GM12891 (cell line): ENCODE data around the gene BRF1.

ENCODE experiments used
- POLR2A ChIP-seq: IDR thresholded peaks from 2 replicates; pipeline ENCODE4 v1.6.1; 2011; ENCODE audit warnings: low read depth, low read length, control low read depth
- POLR2AphosphoS5 ChIP-seq: IDR thresholded peaks from 2 replicates; pipeline ENCODE4 v1.6.1; 2011; ENCODE audit warnings: low read depth, low read length, control low read depth
- SPI1 ChIP-seq: IDR thresholded peaks from 2 replicates; pipeline ENCODE4 v1.6.1; 2011; ENCODE audit warnings: low read depth, low read length, control low read depth

- TF ChIP-seq POLR2AphosphoS5 (no peak), POLR2A (no peak), SPI1 (no peak)
Measured at GRCh38 chr14:105163040-105163742, 137.6 kb downstream of the BRF1 start.
